Mesenteric fat pad (tissue), 1 donor: ENCODE measurements around the gene RTN4RL2. TPM values are rescaled to one million over a fixed set of nuclear protein-coding genes. Genes with fewer than 3 reads are reported as not detected.

ENCODE experiments used
- DNase-seq: peaks from one replicate; pipeline ENCODE4 v3.0.0-alpha.2; 2020; ENCODE audit warnings: low spot score
- total RNA-seq: library from RNA; stranded (reverse); fragmentation: NEBNext Ultra II Directional; extraction: Animal tissue kit (Norgen Biotek cat#: 25700); gene quantifications from one replicate; pipeline ENCODE4 v1.2.1, GENCODE V29; 2021
- donor health status: DM: yes; HTN: yes; CAD: no.

Gene RTN4RL2
- total RNA-seq, 1 donor from 2014 or later = 2.8 TPM

- DNase-seq = no peak
Observed at GRCh38 chr11:57479911-57480310, 19.6 kb downstream of the RTN4RL2 start.

GRCh38 chr11:57480409-57481137 is 20.2 kb downstream of the RTN4RL2 start:
- no peak for DNase-seq

GRCh38 chr11:57481315-57481714 is 21.0 kb downstream of the RTN4RL2 start:
- no peak for DNase-seq

- DNase-seq = no peak
Observed at GRCh38 chr11:57481915-57482781, 21.8 kb downstream of the RTN4RL2 start.

GRCh38 chr11:57482782-57483561 is 22.6 kb downstream of the RTN4RL2 start:
- DNase-seq = no peak

- DNase-seq = no peak
Observed at GRCh38 chr11:57483562-57483918, 23.2 kb downstream of the RTN4RL2 start.

- DNase-seq = no peak
Observed at GRCh38 chr11:57484141-57484710, 23.9 kb downstream of the RTN4RL2 start.

GRCh38 chr11:57485217-57485990 is 25.1 kb downstream of the RTN4RL2 start:
- DNase-seq = no peak

GRCh38 chr11:57487021-57487778 is 26.9 kb downstream of the RTN4RL2 start:
- no peak for DNase-seq

- no peak for DNase-seq
Observed at GRCh38 chr11:57487920-57488659, 27.8 kb downstream of the RTN4RL2 start.

- DNase-seq = no peak
Observed at GRCh38 chr11:57490456-57491248, 30.3 kb downstream of the RTN4RL2 start.

- DNase-seq = no peak
Observed at GRCh38 chr11:57491371-57492061, 31.2 kb downstream of the RTN4RL2 start.

- no peak for DNase-seq
Observed at GRCh38 chr11:57493507-57494503, 33.5 kb downstream of the RTN4RL2 start.

- DNase-seq = no peak
Observed at GRCh38 chr11:57496109-57496820, 35.9 kb downstream of the RTN4RL2 start.

- no peak for DNase-seq
Observed at GRCh38 chr11:57497303-57498247, 37.2 kb downstream of the RTN4RL2 start.
